Caco-2 (cell line): ENCODE data around the gene CDKL2. TPM values are rescaled to one million over a fixed set of nuclear protein-coding genes. Genes with fewer than 3 reads are reported as not detected.
"Not testable (repeated sequence)": the region's sequence is repeated elsewhere in the genome, so short reads cannot be mapped to it uniquely, and the experiment has no call there.

ENCODE experiments used
- BruUV-seq: library from RNA; stranded (reverse); fragments of 400-500 nt; replicated peaks from 2 replicates; lab custom pipeline; 2021; lab: Mats Ljungman, UMichigan
- CTCF ChIA-PET: fragments of 300-600 bp; sonication (Branson Sonifier 250); formaldehyde crosslinking; loops from one replicate; lab custom pipeline; 2022; ENCODE audit warnings: antibody characterized with exemption; lab: Charles Lee
- POLR2A ChIA-PET: fragments of 300-600 bp; sonication (Branson Sonifier 250); formaldehyde crosslinking; loops from one replicate; lab custom pipeline; 2022; ENCODE audit warnings: antibody characterized with exemption; lab: Charles Lee
- DNase-seq, 2 experiments: peaks; one replicate each; pipeline versions ENCODE4 v3.0.0 to v3.0.0-alpha.2; 2020 to 2022
- H3K27me3 ChIP-seq: replicated peaks from 2 replicates; pipeline ENCODE4 v1.6.0; 2011; ENCODE audit warnings: low read length; ENCODE audit not compliant: control insufficient read depth, insufficient read depth
- H3K36me3 ChIP-seq: 2 replicates; pipeline ENCODE4 v1.5.1; 2011; ENCODE audit warnings: low read length; ENCODE audit not compliant: control insufficient read depth, insufficient read depth
- H3K4me1 ChIP-seq: fragments of 250-450 bp; sonication (Bioruptor Pico); 2 replicates; pipeline ENCODE4 v1.5.1; 2020; ENCODE audit warnings: mild to moderate bottlenecking
- H3K4me3 ChIP-seq: 2 replicates; pipeline ENCODE4 v1.5.1; 2011; ENCODE audit warnings: low read depth, mild to moderate bottlenecking, control low read depth, low read length
- H3K9me3 ChIP-seq: fragments of 250-450 bp; sonication (Bioruptor Pico); 2 replicates; pipeline ENCODE4 v1.5.1; 2020; ENCODE audit warnings: mild to moderate bottlenecking, moderate library complexity
- H3K27ac Mint-ChIP-seq: one replicate; pipeline ENCODE4 v1.8.0; 2022; ENCODE audit warnings: mixed read lengths; ENCODE audit not compliant: unreplicated experiment
- H3K27me3 Mint-ChIP-seq: one replicate; pipeline ENCODE4 v1.8.0; 2022; ENCODE audit warnings: mixed read lengths; ENCODE audit not compliant: insufficient read depth, unreplicated experiment
- H3K36me3 Mint-ChIP-seq: one replicate; pipeline ENCODE4 v1.8.0; 2022; ENCODE audit warnings: mild to moderate bottlenecking, mixed read lengths; ENCODE audit not compliant: insufficient read depth, unreplicated experiment
- H3K4me1 Mint-ChIP-seq: one replicate; pipeline ENCODE4 v1.8.0; 2022; ENCODE audit warnings: low read depth, mixed read lengths; ENCODE audit not compliant: unreplicated experiment
- H3K4me3 Mint-ChIP-seq: one replicate; pipeline ENCODE4 v1.8.0; 2022; ENCODE audit warnings: mild to moderate bottlenecking, moderate library complexity, mixed read lengths; ENCODE audit not compliant: unreplicated experiment
- H3K9me3 Mint-ChIP-seq: one replicate; pipeline ENCODE4 v1.8.0; 2022; ENCODE audit warnings: mixed read lengths; ENCODE audit not compliant: unreplicated experiment
- intact Hi-C: fragments of 100-400 bp; cut with micrococcal nuclease; formaldehyde crosslinking; loops from one replicate; pipeline ENCODE4 v1.10.0; 2022; ENCODE audit not compliant: unreplicated experiment
- total RNA-seq: library from RNA; stranded (reverse); gene quantifications from 2 replicates; pipeline ENCODE4 v1.2.3, GENCODE V29; 2022
- TF ChIP-seq, protein P1 (sequence below), 2 experiments: fragments of 200-600 bp in 1 of 2; IDR thresholded peaks; 1 replicate in 1 of 2; 2 replicates in 1 of 2; pipeline versions ENCODE4 v1.5.1 to v1.8.0; 2011 to 2022; ENCODE audit warnings: antibody characterized with exemption in 1 of 2, control low read depth in 1 of 2, inconsistent platforms in 1 of 2, low read depth in 1 of 2, low read length in 1 of 2, mild to moderate bottlenecking in 1 of 2, moderate library complexity in 1 of 2; ENCODE audit not compliant: insufficient read depth in 1 of 2, severe bottlenecking in 1 of 2, unreplicated experiment in 1 of 2

CDKL2 gene
- total RNA-seq, 1 experiment from 2014 or later = 1.9 TPM

DNA sequence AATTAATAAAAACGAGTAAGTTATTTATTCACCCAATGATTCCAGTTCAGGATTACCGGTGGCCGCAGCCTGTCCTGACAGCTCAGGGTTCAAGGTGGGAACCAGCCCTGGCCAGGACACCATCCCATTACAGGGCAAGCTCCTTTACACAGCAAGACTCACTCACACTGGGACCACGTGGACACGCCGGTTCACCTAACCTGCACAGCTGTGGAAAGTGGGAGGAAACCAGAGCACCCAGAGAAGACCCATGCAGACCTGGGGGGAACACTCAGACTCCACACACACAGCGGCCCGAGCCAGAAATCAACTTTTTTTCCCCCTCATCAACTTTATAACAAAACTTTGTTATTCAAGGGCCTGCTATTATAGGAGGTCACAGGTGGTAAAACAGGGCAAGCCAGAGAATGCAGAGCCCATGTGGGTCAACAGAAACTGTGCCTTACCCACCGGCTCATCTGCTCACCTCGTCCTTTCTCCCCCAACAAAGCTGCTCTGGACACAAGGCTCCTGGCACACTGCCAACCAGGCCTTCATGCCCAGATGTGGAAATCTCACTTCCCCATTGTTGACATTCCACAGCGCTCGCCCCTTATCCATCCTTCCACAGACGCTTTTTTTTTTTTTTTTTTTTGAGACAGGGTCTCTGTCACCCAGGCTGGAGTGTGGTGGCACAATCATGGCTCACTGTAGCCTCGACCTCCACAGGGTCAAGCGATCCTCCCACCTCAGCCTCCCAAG is 82.5 kb downstream of the CDKL2 start:
- no peak for DNase-seq
- CTCF ChIA-PET = interaction anchor here (0.7 kb wide), 1 partner anchor 184 kb away, joined by 4 read pairs; no protein-coding TSS in a partner anchor
- Mint-ChIP-seq H3K27ac (no peak overlapping the region), H3K36me3 (no peaks in the 10 kb centered on the region), H3K4me1 (peaks cover 5% of the 10 kb centered on the region), H3K4me3 (no peak overlapping the region), H3K27me3 (no peaks in the 10 kb centered on the region), H3K9me3 (no peaks in the 10 kb centered on the region)
- H3K27me3 ChIP-seq = no peaks in the 10 kb centered on the region
- intact Hi-C loops = no loop called here
- H3K4me1 ChIP-seq = no peaks in the 10 kb centered on the region
- no TSS peak for BruUV-seq
- H3K9me3 ChIP-seq = no peaks in the 10 kb centered on the region
- POLR2A ChIA-PET = no interaction called here
- H3K36me3 ChIP-seq = no peaks in the 10 kb centered on the region
- TF ChIP-seq, protein P1, sequence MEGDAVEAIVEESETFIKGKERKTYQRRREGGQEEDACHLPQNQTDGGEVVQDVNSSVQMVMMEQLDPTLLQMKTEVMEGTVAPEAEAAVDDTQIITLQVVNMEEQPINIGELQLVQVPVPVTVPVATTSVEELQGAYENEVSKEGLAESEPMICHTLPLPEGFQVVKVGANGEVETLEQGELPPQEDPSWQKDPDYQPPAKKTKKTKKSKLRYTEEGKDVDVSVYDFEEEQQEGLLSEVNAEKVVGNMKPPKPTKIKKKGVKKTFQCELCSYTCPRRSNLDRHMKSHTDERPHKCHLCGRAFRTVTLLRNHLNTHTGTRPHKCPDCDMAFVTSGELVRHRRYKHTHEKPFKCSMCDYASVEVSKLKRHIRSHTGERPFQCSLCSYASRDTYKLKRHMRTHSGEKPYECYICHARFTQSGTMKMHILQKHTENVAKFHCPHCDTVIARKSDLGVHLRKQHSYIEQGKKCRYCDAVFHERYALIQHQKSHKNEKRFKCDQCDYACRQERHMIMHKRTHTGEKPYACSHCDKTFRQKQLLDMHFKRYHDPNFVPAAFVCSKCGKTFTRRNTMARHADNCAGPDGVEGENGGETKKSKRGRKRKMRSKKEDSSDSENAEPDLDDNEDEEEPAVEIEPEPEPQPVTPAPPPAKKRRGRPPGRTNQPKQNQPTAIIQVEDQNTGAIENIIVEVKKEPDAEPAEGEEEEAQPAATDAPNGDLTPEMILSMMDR (IDR thresholded peaks at IDR 0.05; ENCODE audit: insufficient read depth in 1 of 2, low read depth in 1 of 2, low read length in 1 of 2, severe bottlenecking in 1 of 2, unreplicated experiment in 1 of 2) = no peak
- no peak overlapping the region for H3K4me3 ChIP-seq

DNA sequence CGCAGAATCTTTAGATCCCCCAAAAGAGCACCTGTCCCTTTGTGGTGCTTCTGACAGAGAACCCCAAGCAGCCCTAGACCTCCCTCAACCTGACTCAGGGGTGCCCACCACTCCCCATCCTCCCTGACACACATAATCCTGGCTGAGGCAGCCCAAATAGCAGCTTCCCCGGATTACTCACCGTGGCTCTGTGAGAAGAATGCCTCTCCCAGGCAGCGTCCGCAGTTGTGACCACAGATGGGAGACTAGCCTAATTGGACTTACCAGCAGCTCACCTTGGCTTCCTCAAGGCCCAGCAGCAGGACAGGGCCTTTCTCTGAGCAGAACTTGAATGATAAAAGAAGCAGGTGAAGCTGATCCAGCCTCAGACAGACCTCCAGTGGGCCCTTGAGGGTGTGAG is 84.8 kb downstream of the CDKL2 start:
- Histone ChIP-seq H3K9me3 (no peaks in the 10 kb centered on the region), H3K27me3 (no peaks in the 10 kb centered on the region), H3K4me3 (no peak overlapping the region), H3K36me3 (no peaks in the 10 kb centered on the region), H3K4me1 (no peaks in the 10 kb centered on the region)
- Mint-ChIP-seq H3K4me3 (no peak overlapping the region), H3K9me3 (no peaks in the 10 kb centered on the region), H3K4me1 (peaks cover 5% of the 10 kb centered on the region), H3K36me3 (no peaks in the 10 kb centered on the region), H3K27ac (no peak overlapping the region), H3K27me3 (no peaks in the 10 kb centered on the region)
- DNase-seq = no peak
- intact Hi-C loops = no loop called here
- TF ChIP-seq, protein P1 (IDR thresholded peaks at IDR 0.05; ENCODE audit: insufficient read depth in 1 of 2, low read depth in 1 of 2, low read length in 1 of 2, severe bottlenecking in 1 of 2, unreplicated experiment in 1 of 2) = no peak
- no TSS peak for BruUV-seq
- POLR2A ChIA-PET = no interaction called here
- CTCF ChIA-PET = no interaction called here

DNA sequence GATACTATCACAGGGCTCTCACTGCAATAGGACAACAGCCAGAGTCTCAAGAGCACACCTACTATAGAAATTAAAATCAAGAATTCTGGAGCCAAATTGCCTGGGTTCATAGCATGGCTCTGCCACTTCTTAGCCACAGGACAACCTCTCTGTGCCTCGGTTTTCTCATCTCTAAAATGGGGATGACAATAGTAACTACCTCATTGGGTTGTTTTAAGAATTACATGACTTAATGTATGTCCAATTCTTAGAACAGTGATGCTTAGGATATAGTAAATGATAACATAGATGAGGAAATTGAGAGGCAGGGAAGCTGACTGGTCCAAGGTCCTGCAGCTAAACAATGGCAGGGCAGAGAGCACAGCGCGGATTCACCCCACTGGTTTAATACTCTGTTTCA is 85.5 kb downstream of the CDKL2 start:
- Histone ChIP-seq H3K4me3 (no peak overlapping the region), H3K9me3 (no peaks in the 10 kb centered on the region), H3K4me1 (no peaks in the 10 kb centered on the region), H3K36me3 (no peaks in the 10 kb centered on the region), H3K27me3 (no peaks in the 10 kb centered on the region)
- DNase-seq = no peak
- TF ChIP-seq, protein P1 (IDR thresholded peaks at IDR 0.05; ENCODE audit: insufficient read depth in 1 of 2, low read depth in 1 of 2, low read length in 1 of 2, severe bottlenecking in 1 of 2, unreplicated experiment in 1 of 2) = no peak
- Mint-ChIP-seq H3K9me3 (no peaks in the 10 kb centered on the region), H3K4me1 (peaks cover 5% of the 10 kb centered on the region), H3K27ac (no peak overlapping the region), H3K36me3 (no peaks in the 10 kb centered on the region), H3K4me3 (no peak overlapping the region), H3K27me3 (no peaks in the 10 kb centered on the region)
- BruUV-seq = no TSS peak
- intact Hi-C loops = no loop called here
- ChIA-PET CTCF (no interaction called here), POLR2A (no interaction called here)

DNA sequence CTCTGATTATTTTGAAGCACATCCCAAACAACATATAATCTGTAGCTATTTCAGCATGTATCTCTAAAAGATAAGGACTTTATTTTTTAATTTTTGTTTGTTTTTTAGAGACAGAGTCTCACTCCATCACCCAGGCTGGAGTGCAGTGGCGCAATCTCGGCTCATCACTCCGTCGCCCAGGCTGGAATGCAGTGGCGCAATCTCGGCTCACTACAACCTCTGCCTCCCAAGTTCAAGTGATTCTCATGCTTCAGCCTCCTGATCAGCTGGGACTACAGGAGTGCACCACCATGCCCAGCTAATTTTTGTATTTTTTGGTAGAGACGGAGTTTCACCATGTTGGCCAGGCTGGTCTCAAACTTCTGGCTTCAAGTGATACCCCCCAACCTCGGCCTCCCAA is 86.1 kb downstream of the CDKL2 start:
- H3K9me3 ChIP-seq, H3K36me3 Mint-ChIP-seq, CTCF ChIA-PET, H3K9me3 Mint-ChIP-seq, H3K27me3 ChIP-seq, H3K27ac Mint-ChIP-seq, DNase-seq, H3K4me3 ChIP-seq, H3K4me1 Mint-ChIP-seq, H3K36me3 ChIP-seq, H3K27me3 Mint-ChIP-seq, H3K4me3 Mint-ChIP-seq, BruUV-seq, intact Hi-C loops, H3K4me1 ChIP-seq, POLR2A ChIA-PET: not testable (repeated sequence)
